Measurements from ENCODE around the gene CAMTA1. TPM values are rescaled to one million over a fixed set of nuclear protein-coding genes. Genes with fewer than 3 reads are reported as not detected.

Gene CAMTA1
- total RNA-seq, 1 experiment from 2014 or later = 50.3 TPM

- Mint-ChIP-seq H3K4me1 (ENCODE audit: low read depth, unreplicated experiment) (no peaks in the 10 kb centered on the region), H3K4me3 (ENCODE audit: low read depth, unreplicated experiment) (no peak overlapping the region), H3K36me3 (ENCODE audit: insufficient read depth, unreplicated experiment) (no peaks in the 10 kb centered on the region), H3K9me3 (ENCODE audit: low read depth, unreplicated experiment) (no peaks in the 10 kb centered on the region), H3K27ac (ENCODE audit: unreplicated experiment) (no peak overlapping the region), H3K27me3 (ENCODE audit: unreplicated experiment) (no peaks in the 10 kb centered on the region)
- CTCF ChIA-PET = no interaction called here
- BruUV-seq (replicated peaks) = no TSS peak
- no peak for TF ChIP-seq CTCF (IDR thresholded peaks at IDR 0.05; ENCODE audit: unreplicated experiment)
- intact Hi-C loops (cut with micrococcal nuclease; ENCODE audit: unreplicated experiment) = no loop called here
- DNase-seq = no peak
These were observed 65.3 kb downstream of the CAMTA1 start for GRCh38 chr1:6850537-6850936.

- no peak overlapping the region for H3K4me3 Mint-ChIP-seq (ENCODE audit: low read depth, unreplicated experiment)
- H3K4me1 Mint-ChIP-seq (ENCODE audit: low read depth, unreplicated experiment) = peaks cover 11% of the 10 kb centered on the region
- no peaks in the 10 kb centered on the region for H3K9me3 Mint-ChIP-seq (ENCODE audit: low read depth, unreplicated experiment)
- H3K27me3 Mint-ChIP-seq (ENCODE audit: unreplicated experiment) = no peaks in the 10 kb centered on the region
- CTCF ChIA-PET = no interaction called here
- no peak for DNase-seq
- no peak for TF ChIP-seq CTCF (IDR thresholded peaks at IDR 0.05; ENCODE audit: unreplicated experiment)
- H3K36me3 Mint-ChIP-seq (ENCODE audit: insufficient read depth, unreplicated experiment) = peaks cover 3% of the 10 kb centered on the region
- intact Hi-C loops (cut with micrococcal nuclease; ENCODE audit: unreplicated experiment) = no loop called here
- no peak overlapping the region for H3K27ac Mint-ChIP-seq (ENCODE audit: unreplicated experiment)
- no TSS peak for BruUV-seq (replicated peaks)
These were observed 67.1 kb downstream of the CAMTA1 start for GRCh38 chr1:6852136-6852890.

GRCh38 chr1:6854166-6854565 is 68.9 kb downstream of the CAMTA1 start:
- DNase-seq = no peak

GRCh38 chr1:6857831-6858230 is 72.6 kb downstream of the CAMTA1 start:
- Mint-ChIP-seq H3K4me1 (ENCODE audit: low read depth, unreplicated experiment) (peaks cover 35% of the 10 kb centered on the region), H3K4me3 (ENCODE audit: low read depth, unreplicated experiment) (no peak overlapping the region), H3K27ac (ENCODE audit: unreplicated experiment) (no peak overlapping the region), H3K36me3 (ENCODE audit: insufficient read depth, unreplicated experiment) (peaks cover 3% of the 10 kb centered on the region), H3K27me3 (ENCODE audit: unreplicated experiment) (no peaks in the 10 kb centered on the region), H3K9me3 (ENCODE audit: low read depth, unreplicated experiment) (no peaks in the 10 kb centered on the region)
- CTCF ChIA-PET = interaction anchor here (0.6 kb wide), 1 partner anchor 179 kb away, joined by 6 read pairs; no protein-coding TSS in a partner anchor
- intact Hi-C loops (cut with micrococcal nuclease; ENCODE audit: unreplicated experiment) = no loop called here
- TF ChIP-seq CTCF (IDR thresholded peaks at IDR 0.05; ENCODE audit: unreplicated experiment) = no peak
- BruUV-seq (replicated peaks) = no TSS peak
- DNase-seq = no peak

More at GRCh38 chr1:6854166-6854565, 68.9 kb downstream of the CAMTA1 start:
- TF ChIP-seq CTCF (IDR thresholded peaks at IDR 0.05; ENCODE audit: unreplicated experiment) = no peak
- Mint-ChIP-seq H3K9me3 (ENCODE audit: low read depth, unreplicated experiment) (no peaks in the 10 kb centered on the region), H3K36me3 (ENCODE audit: insufficient read depth, unreplicated experiment) (peaks cover 3% of the 10 kb centered on the region), H3K4me3 (ENCODE audit: low read depth, unreplicated experiment) (no peak overlapping the region), H3K4me1 (ENCODE audit: low read depth, unreplicated experiment) (peaks cover 20% of the 10 kb centered on the region), H3K27ac (ENCODE audit: unreplicated experiment) (no peak overlapping the region), H3K27me3 (ENCODE audit: unreplicated experiment) (no peaks in the 10 kb centered on the region)
- BruUV-seq (replicated peaks) = no TSS peak
- intact Hi-C loops (cut with micrococcal nuclease; ENCODE audit: unreplicated experiment) = no loop called here
- CTCF ChIA-PET = no interaction called here
